ENCODE measurements around the gene ELL. TPM values are rescaled to one million over a fixed set of nuclear protein-coding genes. Genes with fewer than 3 reads are reported as not detected.

The ELL gene
- total and polyA plus RNA-seq, 9 of the 15 experiments (the other 6 are each of a cell fraction or from before 2014, with no cell fraction given): 0.24 to 22.5 (median 4.1) TPM

GRCh38 chr19:18504886-18505610 is 16.8 kb downstream of the ELL start:
- peaks cover 23 to 74% of the 10 kb centered on the region in 2 experiments for H3K4me1 ChIP-seq (replicated peaks in 1 of 2; ENCODE audit: control insufficient read depth in 2 of 2, insufficient read depth in 2 of 2, low read length in 2 of 2)
- no peak overlapping the region for H3K4me2 ChIP-seq (ENCODE audit: insufficient read depth, low read length)
- no peak for ATAC-seq
- no TSS peak for BruUV-seq (replicated peaks)
- no peak overlapping the region for H2AFZ ChIP-seq (ENCODE audit: low read depth, low read length)
- H4K20me1 ChIP-seq (replicated peaks; ENCODE audit: control insufficient read depth, insufficient read depth, low read length): peaks cover 94% of the 10 kb centered on the region
- no peak overlapping the region for H3K27ac ChIP-seq (ENCODE audit: extremely low read depth, low read depth, low read length)
- peaks cover 13% of the 10 kb centered on the region; the same call in 2 of the 3 replicates for H3K36me3 ChIP-seq (ENCODE audit: control insufficient read depth, insufficient read depth, low read length)
- H3K9me3 ChIP-seq (replicated peaks; ENCODE audit: control insufficient read depth, insufficient read depth, low read depth, low read length): no peaks in the 10 kb centered on the region
- POLR2A ChIA-PET: interaction anchor here (0.7 to 9.2 kb wide), 6 partner anchors 8 to 332 kb away, joined by 3 to 84 read pairs (median 8); partner anchors contain the start of gene ELL
- CTCF ChIA-PET (ENCODE audit: low intra/inter-chr PET ratio): no interaction called here
- FAIRE-seq: no peak
- H3K27me3 ChIP-seq (ENCODE audit: control insufficient read depth in 2 of 2, insufficient read depth in 2 of 2, low read length in 2 of 2): no peaks in the 10 kb centered on the region
- peak overlapping the region in 1 of 2 experiments; percentile 77; a peak in 2 of 4 replicates for H3K9ac ChIP-seq (ENCODE audit: insufficient read depth in 1 of 2, low read depth in 2 of 2, low read length in 2 of 2)
- in situ Hi-C loops (cut with MboI): no loop called here
- no peak for DNase-seq (ENCODE audit: extremely low read depth in 1 of 4, low spot score in 3 of 4)
- H3K79me2 ChIP-seq (ENCODE audit: control insufficient read depth, insufficient read depth, low read length): peaks cover 100% of the 10 kb centered on the region
- no peak for TF ChIP-seq TAF7 (tag; IDR thresholded peaks at IDR 0.05)
- no peak for TF ChIP-seq MLX (CRISPR knock-in tag; conservative IDR thresholded peaks at IDR 0.05)
- TF ChIP-seq ETS2 (tag; IDR thresholded peaks at IDR 0.05; ENCODE audit: borderline replicate concordance, poor library complexity, severe bottlenecking): no peak
- TF ChIP-seq, protein P1, sequence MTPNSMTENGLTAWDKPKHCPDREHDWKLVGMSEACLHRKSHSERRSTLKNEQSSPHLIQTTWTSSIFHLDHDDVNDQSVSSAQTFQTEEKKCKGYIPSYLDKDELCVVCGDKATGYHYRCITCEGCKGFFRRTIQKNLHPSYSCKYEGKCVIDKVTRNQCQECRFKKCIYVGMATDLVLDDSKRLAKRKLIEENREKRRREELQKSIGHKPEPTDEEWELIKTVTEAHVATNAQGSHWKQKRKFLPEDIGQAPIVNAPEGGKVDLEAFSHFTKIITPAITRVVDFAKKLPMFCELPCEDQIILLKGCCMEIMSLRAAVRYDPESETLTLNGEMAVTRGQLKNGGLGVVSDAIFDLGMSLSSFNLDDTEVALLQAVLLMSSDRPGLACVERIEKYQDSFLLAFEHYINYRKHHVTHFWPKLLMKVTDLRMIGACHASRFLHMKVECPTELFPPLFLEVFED (CRISPR knock-in tag; conservative IDR thresholded peaks at IDR 0.05): no peak
- TF ChIP-seq ZNF644 (tag; IDR thresholded peaks at IDR 0.05; ENCODE audit: low read depth): no peak
- no peak for TF ChIP-seq ZNF740 (CRISPR knock-in tag; IDR thresholded peaks at IDR 0.05)
- TF ChIP-seq ZNF740 (tag; IDR thresholded peaks at IDR 0.05): no peak
- no peak for TF ChIP-seq SRSF9 (IDR thresholded peaks at IDR 0.05; ENCODE audit: borderline replicate concordance, low read depth, low read length)
- no peak for TF ChIP-seq ZNF3 (CRISPR knock-in tag; IDR thresholded peaks at IDR 0.05)
- TF ChIP-seq, protein P2, sequence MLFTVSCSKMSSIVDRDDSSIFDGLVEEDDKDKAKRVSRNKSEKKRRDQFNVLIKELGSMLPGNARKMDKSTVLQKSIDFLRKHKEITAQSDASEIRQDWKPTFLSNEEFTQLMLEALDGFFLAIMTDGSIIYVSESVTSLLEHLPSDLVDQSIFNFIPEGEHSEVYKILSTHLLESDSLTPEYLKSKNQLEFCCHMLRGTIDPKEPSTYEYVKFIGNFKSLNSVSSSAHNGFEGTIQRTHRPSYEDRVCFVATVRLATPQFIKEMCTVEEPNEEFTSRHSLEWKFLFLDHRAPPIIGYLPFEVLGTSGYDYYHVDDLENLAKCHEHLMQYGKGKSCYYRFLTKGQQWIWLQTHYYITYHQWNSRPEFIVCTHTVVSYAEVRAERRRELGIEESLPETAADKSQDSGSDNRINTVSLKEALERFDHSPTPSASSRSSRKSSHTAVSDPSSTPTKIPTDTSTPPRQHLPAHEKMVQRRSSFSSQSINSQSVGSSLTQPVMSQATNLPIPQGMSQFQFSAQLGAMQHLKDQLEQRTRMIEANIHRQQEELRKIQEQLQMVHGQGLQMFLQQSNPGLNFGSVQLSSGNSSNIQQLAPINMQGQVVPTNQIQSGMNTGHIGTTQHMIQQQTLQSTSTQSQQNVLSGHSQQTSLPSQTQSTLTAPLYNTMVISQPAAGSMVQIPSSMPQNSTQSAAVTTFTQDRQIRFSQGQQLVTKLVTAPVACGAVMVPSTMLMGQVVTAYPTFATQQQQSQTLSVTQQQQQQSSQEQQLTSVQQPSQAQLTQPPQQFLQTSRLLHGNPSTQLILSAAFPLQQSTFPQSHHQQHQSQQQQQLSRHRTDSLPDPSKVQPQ (CRISPR knock-in tag; IDR thresholded peaks at IDR 0.05; ENCODE audit: borderline replicate concordance): no peak
- TF ChIP-seq THAP12 (CRISPR knock-in tag; IDR thresholded peaks at IDR 0.05): no peak
- intact Hi-C loops (cut with micrococcal nuclease): no loop called here
- H3K9me1 ChIP-seq (ENCODE audit: control insufficient read depth, insufficient read depth, low read length): peaks cover 31% of the 10 kb centered on the region
- WGBS (ENCODE audit: insufficient coverage, low coverage, missing lambda C conversion rate): 95% methylated on average over 5 of the region's 8 CpGs
- no peak overlapping the region for H3K4me3 ChIP-seq
